Epithelial cell of proximal tubule (primary cell): ENCODE measurements around the gene B3GALNT2. TPM values are rescaled to one million over a fixed set of nuclear protein-coding genes. Genes with fewer than 3 reads are reported as not detected.
"Not testable (repeated sequence)": the region's sequence is repeated elsewhere in the genome, so short reads cannot be mapped to it uniquely, and the experiment has no call there.

Source experiments
- DNase-seq: peaks from one replicate; pipeline ENCODE4 v3.0.0-alpha.2; 2011; ENCODE audit warnings: low read depth
- H3K4me3 ChIP-seq: 2 replicates; pipeline ENCODE4 v1.5.1; 2011; ENCODE audit warnings: low read depth, mild to moderate bottlenecking, low read length
- total RNA-seq: library from RNA; depleted of rRNA; stranded (reverse); fragments of >200 nt; gene quantifications from 2 replicates; pipeline ENCODE4 v1.2.3, GENCODE V29; 2015
- TF ChIP-seq, protein P1 (sequence below): conservative IDR thresholded peaks from 2 replicates; pipeline ENCODE4 v1.5.1; 2012; ENCODE audit warnings: low read depth, mild to moderate bottlenecking, low read length

The B3GALNT2 gene
- 16.5 and 33.4 TPM in 2 replicates for total RNA-seq

DNA sequence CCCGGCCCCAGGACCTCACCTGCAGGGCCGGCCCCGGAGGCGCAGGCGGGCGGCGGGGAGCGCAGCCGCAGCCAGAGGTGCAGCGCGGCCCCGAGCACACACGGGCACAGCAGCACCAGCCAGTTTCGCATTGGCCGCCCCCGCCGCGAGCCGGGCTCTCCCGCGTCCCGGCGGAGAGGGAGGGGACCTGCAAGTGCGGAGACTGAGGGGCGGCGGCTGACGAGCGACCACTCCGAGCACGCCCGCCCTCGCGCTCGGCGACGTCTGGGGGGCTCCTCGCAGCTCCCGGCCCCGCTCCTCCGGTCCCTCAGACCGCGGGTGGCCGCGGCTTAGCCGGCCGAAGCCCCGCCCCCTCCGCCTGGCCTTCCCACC, at the start of gene B3GALNT2:
Gene B3GALNT2 (minus strand): TSS at position 331 of the 372 bp plus-strand sequence. CDS start 200 bp downstream, at position 131.
- H3K4me3 ChIP-seq = peak within 1 kb of the TSS; percentile 80
- TF ChIP-seq, protein P1, sequence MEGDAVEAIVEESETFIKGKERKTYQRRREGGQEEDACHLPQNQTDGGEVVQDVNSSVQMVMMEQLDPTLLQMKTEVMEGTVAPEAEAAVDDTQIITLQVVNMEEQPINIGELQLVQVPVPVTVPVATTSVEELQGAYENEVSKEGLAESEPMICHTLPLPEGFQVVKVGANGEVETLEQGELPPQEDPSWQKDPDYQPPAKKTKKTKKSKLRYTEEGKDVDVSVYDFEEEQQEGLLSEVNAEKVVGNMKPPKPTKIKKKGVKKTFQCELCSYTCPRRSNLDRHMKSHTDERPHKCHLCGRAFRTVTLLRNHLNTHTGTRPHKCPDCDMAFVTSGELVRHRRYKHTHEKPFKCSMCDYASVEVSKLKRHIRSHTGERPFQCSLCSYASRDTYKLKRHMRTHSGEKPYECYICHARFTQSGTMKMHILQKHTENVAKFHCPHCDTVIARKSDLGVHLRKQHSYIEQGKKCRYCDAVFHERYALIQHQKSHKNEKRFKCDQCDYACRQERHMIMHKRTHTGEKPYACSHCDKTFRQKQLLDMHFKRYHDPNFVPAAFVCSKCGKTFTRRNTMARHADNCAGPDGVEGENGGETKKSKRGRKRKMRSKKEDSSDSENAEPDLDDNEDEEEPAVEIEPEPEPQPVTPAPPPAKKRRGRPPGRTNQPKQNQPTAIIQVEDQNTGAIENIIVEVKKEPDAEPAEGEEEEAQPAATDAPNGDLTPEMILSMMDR = no peak
- DNase-seq = no peak

DNA sequence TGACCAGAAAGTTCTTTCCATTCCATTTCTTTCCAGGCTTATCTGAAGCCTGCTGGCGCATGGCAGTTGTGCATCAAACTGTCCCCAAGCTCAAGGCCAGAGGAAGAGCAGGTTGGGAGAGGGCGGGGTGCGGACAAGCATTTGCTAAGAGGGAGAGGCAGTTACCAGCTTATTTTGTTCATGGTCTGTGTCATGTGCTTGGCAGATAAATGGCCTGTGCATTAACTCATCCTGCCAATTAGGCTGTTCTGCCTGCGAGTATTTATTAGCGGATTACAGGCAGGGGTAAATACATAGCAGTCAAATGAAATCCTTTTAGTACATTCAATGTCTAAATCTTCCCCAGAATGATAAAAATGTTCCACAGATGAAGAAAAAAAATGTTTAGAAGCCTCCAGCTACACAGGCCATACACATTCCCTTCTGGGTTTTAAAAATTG, 48.9 kb upstream of the B3GALNT2 start:
- no peak for DNase-seq
- TF ChIP-seq, protein P1 = no peak
- no peak overlapping the region for H3K4me3 ChIP-seq

DNA sequence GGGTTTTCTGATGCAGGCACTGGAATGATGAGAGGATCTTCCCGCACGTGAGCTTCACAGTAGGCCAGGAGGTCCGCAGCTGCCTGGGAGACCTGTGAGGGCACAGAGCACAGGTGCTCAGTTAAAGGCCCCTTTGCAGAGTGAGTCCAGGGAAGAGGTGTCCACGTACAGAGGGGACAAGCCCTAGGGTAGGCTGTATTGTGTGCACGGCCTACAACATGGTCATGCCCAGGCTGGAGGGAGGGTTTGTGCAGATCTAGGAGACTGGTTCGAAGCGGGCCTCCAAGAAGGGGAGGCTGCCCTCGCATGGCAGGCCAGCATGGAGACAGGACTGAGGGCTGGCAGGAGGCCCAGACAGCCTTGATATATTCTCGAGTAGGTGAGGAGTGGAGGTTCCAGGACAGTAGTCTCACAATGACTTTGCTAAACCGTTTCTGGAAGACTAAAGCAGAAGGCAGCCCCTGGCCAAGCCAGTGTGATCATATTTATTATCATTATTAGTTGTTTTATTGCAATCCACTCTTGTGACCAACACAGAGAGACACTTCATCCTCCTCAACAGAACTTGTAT, 48.0 kb upstream of the B3GALNT2 start:
- no peak overlapping the region for H3K4me3 ChIP-seq
- TF ChIP-seq, protein P1 = no peak
- no peak for DNase-seq

DNA sequence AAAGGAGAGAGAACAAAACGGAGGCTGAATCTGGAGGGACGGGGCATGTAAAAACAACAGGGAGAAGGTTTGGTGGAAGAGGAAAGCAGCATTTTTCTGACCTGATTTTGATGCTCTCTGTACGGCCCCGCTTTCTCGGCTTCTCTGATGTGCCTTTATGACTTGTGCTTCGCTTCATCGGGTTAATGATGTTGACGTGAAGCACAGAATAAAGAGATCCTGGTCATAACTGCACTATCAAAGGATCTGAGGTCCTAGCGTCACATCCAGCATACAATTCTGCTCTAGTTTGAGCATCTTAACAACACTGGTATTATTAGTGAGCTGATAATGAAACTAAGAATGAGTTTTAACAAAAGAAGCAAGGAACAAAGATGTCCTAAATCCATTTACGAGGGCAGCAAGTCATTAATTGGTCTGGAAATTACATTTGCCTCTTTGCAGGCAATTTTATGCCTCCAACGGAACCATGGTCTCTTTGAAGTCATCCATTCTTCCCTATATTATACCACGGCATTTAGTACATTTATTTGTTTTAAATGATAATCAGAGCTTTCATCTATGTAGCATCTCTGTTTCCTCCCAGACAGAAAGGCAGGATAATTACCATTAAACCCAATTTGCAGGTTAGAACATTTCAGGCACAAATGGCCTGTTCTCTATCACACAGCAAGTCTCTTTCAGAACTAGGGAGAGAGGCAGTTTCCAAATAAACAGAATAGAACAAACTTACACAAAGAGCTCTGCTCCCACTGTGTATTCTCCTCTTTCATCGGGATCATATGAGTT, 45.3 kb upstream of the B3GALNT2 start:
- no peak for DNase-seq
- TF ChIP-seq, protein P1 = no peak
- no peak overlapping the region for H3K4me3 ChIP-seq

DNA sequence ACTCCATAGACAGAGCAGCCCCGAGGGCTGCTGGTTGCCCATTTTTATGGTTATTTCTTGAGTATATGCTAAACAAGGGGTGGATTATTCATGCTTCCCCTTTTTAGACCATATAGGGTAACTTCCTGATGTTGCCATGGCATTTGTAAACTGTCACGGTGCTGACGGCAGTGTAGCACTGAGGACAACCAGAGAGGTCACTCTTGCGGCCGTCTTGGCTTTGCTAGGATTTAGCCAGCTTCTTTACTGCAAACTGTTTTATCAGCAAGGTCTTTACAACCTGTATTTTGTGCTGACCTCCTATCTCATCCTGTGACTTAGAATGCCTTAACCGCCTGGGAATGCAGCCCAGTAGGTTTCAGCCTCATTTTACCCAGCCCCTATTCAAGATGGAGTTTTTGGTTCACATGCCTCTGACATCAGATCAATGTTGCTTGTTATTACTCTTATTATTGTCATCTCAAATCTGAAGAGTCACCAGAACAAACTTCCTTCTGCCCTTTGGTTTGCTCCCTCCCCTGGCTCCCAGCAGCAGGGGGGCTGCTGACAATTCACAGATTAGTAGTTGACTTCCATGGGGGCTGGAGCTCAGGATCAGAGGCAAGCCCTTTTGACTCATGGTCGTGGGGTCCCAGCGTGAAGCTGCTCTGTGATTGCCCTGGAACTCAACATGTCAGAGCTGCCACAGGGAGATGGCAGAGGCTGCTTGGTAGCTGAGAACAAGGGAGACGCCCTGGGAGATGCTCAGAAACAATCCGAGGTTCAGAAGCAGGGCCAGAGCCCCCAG, 42.3 kb upstream of the B3GALNT2 start:
- not testable (repeated sequence) for DNase-seq, H3K4me3 ChIP-seq

DNA sequence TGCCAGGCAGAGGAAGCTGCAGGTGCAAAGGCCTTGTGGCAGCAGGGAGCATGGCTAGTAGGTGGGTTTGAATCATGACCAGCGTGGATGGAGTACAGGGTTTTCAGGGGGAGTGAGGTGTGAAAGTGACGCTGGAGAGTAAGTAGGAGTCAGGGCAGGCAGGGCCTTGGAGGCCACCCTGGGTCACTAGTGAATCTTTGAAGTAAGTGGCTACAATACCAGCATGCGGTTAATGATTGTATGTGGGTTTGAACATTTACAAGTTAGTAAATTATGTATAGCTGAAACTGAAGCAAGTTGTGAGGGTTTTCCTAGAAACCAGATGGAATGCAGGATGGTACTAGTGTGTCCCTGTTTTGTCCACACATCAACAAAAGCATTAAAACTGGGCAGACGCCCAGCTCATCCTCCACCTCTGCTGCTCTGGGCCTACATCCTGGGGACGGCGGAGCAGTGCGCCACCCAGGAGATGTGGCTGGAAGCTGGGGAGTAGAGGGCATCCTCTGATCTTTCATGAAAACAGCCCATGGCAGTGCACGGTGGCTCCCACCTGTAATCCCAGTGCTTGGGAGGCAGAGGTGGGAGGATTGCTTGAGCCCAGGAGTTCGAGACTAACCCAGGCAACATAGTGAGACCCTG, 41.2 kb upstream of the B3GALNT2 start:
- H3K4me3 ChIP-seq = no peak overlapping the region
- TF ChIP-seq, protein P1 = no peak
- DNase-seq = no peak

DNA sequence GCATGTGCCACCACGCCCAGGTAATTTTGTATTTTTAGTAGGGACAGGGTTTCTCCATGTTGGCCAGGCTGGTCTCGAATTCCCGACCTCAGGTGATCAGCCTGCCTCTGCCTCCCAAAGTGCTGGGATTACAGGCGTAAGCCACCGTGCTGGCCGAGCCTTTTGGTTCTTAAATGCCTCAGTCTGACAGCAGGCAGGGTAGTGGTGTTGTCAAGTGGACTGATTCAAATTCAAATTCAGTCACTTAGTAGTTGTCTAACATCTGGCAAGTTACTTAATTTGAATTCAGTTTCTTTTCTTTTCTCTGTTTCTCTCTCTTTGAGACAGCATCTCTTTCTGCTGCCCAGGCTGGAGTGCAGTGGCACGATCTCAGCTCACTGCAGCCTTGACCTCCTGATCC, 38.6 kb upstream of the B3GALNT2 start:
- DNase-seq, H3K4me3 ChIP-seq: not testable (repeated sequence)
